Measurements from ENCODE around the gene LOC128125822.

The LOC128125822 gene

GRCh38 chr6:63565058-63565726, 7.1 kb upstream of the LOC128125822 start:
- no peak for TF ChIP-seq ZNF302 (tag by site-specific recombination; IDR thresholded peaks at IDR 0.05; ENCODE audit: low read depth)
- TF ChIP-seq KLF8 (tag by site-specific recombination; IDR thresholded peaks at IDR 0.05), result no peak
- no peak for TF ChIP-seq ZNF768 (tag by site-specific recombination; IDR thresholded peaks at IDR 0.05)
- TF ChIP-seq ZNF558 (tag by site-specific recombination; IDR thresholded peaks at IDR 0.05), result no peak
- no peak for TF ChIP-seq ZNF585B (tag by site-specific recombination; IDR thresholded peaks at IDR 0.05)
- TF ChIP-seq ZFHX2 (tag by site-specific recombination; conservative IDR thresholded peaks at IDR 0.05), result no peak
- no peak for TF ChIP-seq ZBTB20 (tag by site-specific recombination; IDR thresholded peaks at IDR 0.05)
- no peak for TF ChIP-seq ZNF266 (tag by site-specific recombination; IDR thresholded peaks at IDR 0.05; ENCODE audit: low read depth)
- TF ChIP-seq ZBTB1 (tag by site-specific recombination; IDR thresholded peaks at IDR 0.05), result no peak
- TF ChIP-seq ZNF530 (tag by site-specific recombination; IDR thresholded peaks at IDR 0.05; ENCODE audit: low read depth), result no peak
- TF ChIP-seq ZSCAN4 (tag by site-specific recombination; IDR thresholded peaks at IDR 0.05), result no peak
- no peak for TF ChIP-seq ZNF792 (tag by site-specific recombination; IDR thresholded peaks at IDR 0.05)
- TF ChIP-seq KLF9 (tag by site-specific recombination; IDR thresholded peaks at IDR 0.05; ENCODE audit: low read depth), result no peak
- no peak for TF ChIP-seq ZNF335 (tag by site-specific recombination; conservative IDR thresholded peaks at IDR 0.05)
- POLR2A ChIA-PET, result interaction anchor here (0.6 to 0.7 kb wide), 2 partner anchors 35 to 70 kb away, joined by 3 to 7 read pairs; no protein-coding TSS in a partner anchor
- no peaks in the 10 kb centered on the region for H3K36me3 ChIP-seq (ENCODE audit: control insufficient read depth in 2 of 2, insufficient read depth in 1 of 2, low read length in 2 of 2)
- no peaks in the 10 kb centered on the region for H3K4me1 ChIP-seq (ENCODE audit: control insufficient read depth, insufficient read depth, low read length)
- no peaks in the 10 kb centered on the region for H3K9me3 ChIP-seq (ENCODE audit: control insufficient read depth, insufficient read depth, low read depth, low read length)
- no peak overlapping the region for H3K27ac ChIP-seq (ENCODE audit: extremely low read depth, low read depth, low read length)
- no peak overlapping the region for H3K4me3 ChIP-seq (ENCODE audit: low read depth, low read length)
- CTCF ChIA-PET, result interaction anchor here (0.7 to 1.5 kb wide), 6 partner anchors 9 to 213 kb away, joined by 3 to 5 read pairs (median 4); no protein-coding TSS in a partner anchor

- no peaks in the 10 kb centered on the region for H3K4me1 ChIP-seq (ENCODE audit: control insufficient read depth, insufficient read depth, low read length)
- no peaks in the 10 kb centered on the region for H3K9me3 ChIP-seq (ENCODE audit: control insufficient read depth, insufficient read depth, low read depth, low read length)
- H3K4me3 ChIP-seq (ENCODE audit: low read depth, low read length), result no peak overlapping the region
- no peaks in the 10 kb centered on the region for H3K36me3 ChIP-seq (ENCODE audit: control insufficient read depth in 2 of 2, insufficient read depth in 1 of 2, low read length in 2 of 2)
- ChIA-PET POLR2A (interaction anchor here (0.6 kb wide), 1 partner anchor 34 kb away, joined by 7 read pairs; no protein-coding TSS in a partner anchor), CTCF (interaction anchor here (0.7 to 1.5 kb wide), 6 partner anchors 8 to 214 kb away, joined by 3 to 5 read pairs (median 4); no protein-coding TSS in a partner anchor)
- no peak for TF ChIP-seq ZNF639 (tag by site-specific recombination; IDR thresholded peaks at IDR 0.05)
- TF ChIP-seq ZNF585B (tag by site-specific recombination; IDR thresholded peaks at IDR 0.05), result no peak
- TF ChIP-seq PATZ1 (tag by site-specific recombination; IDR thresholded peaks at IDR 0.05), result no peak
- no peak for TF ChIP-seq HIC1 (tag by site-specific recombination; IDR thresholded peaks at IDR 0.05)
- no peak for TF ChIP-seq ZNF621 (tag by site-specific recombination; IDR thresholded peaks at IDR 0.05)
- TF ChIP-seq ZNF624 (tag by site-specific recombination; IDR thresholded peaks at IDR 0.05), result no peak
- H3K27ac ChIP-seq (ENCODE audit: extremely low read depth, low read depth, low read length), result no peak overlapping the region
Observed at GRCh38 chr6:63565727-63566596, 6.3 kb upstream of the LOC128125822 start.
